Thyroid gland (tissue), 4 donors: ENCODE results near the gene XNDC1N.

Experiments used
- POLR2A ChIP-seq, 2 donors: fragments of 450-650 bp; IDR thresholded peaks; one replicate each; pipeline ENCODE4 v1.6.1; 2017; ENCODE audit warnings: antibody characterized with exemption in 2 of 2, mild to moderate bottlenecking in 2 of 2, moderate library complexity in 1 of 2
- TF ChIP-seq, protein P1 (sequence below), 6 experiments: fragments of 200-600 bp in 3 of 6; fragments of 450-650 bp in 3 of 6; sonication (generic) in 3 of 6; IDR thresholded peaks; one replicate each; pipeline ENCODE4 v1.5.1; 2016 to 2019; ENCODE audit warnings: antibody characterized with exemption in 6 of 6, mild to moderate bottlenecking in 2 of 6, inconsistent platforms in 1 of 6, moderate library complexity in 1 of 6

DNA sequence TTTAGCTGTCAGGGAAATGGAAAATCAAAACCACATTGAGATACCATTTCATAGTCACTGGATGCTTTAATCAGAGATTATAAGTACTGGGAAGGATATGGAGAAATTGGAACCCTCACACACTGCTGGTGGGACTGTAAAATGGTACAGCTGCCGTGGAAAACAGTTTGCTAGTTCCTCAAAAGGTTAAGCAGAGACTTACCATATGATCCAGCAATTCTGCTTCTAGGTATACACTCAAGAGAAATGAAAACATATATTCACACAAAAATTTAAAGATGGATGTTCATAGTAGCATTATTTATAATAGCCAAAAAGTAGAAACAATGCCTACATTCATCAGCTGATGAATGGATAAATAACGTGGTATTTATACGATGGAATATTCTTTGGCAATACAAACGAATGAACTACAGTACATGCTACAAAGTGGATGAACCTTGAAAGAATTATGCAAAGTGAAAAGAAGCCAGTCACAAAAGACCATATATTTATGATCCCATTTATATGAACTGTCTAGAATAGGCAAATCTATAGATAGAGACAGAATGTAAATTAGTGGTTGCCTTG lies 23.4 kb upstream of the XNDC1N start:
- TF ChIP-seq, protein P1, sequence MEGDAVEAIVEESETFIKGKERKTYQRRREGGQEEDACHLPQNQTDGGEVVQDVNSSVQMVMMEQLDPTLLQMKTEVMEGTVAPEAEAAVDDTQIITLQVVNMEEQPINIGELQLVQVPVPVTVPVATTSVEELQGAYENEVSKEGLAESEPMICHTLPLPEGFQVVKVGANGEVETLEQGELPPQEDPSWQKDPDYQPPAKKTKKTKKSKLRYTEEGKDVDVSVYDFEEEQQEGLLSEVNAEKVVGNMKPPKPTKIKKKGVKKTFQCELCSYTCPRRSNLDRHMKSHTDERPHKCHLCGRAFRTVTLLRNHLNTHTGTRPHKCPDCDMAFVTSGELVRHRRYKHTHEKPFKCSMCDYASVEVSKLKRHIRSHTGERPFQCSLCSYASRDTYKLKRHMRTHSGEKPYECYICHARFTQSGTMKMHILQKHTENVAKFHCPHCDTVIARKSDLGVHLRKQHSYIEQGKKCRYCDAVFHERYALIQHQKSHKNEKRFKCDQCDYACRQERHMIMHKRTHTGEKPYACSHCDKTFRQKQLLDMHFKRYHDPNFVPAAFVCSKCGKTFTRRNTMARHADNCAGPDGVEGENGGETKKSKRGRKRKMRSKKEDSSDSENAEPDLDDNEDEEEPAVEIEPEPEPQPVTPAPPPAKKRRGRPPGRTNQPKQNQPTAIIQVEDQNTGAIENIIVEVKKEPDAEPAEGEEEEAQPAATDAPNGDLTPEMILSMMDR (IDR thresholded peaks at IDR 0.05) = no peak
- TF ChIP-seq POLR2A (IDR thresholded peaks at IDR 0.05) = no peak
